ENCODE results near the gene INTS11.

Gene INTS11

DNA sequence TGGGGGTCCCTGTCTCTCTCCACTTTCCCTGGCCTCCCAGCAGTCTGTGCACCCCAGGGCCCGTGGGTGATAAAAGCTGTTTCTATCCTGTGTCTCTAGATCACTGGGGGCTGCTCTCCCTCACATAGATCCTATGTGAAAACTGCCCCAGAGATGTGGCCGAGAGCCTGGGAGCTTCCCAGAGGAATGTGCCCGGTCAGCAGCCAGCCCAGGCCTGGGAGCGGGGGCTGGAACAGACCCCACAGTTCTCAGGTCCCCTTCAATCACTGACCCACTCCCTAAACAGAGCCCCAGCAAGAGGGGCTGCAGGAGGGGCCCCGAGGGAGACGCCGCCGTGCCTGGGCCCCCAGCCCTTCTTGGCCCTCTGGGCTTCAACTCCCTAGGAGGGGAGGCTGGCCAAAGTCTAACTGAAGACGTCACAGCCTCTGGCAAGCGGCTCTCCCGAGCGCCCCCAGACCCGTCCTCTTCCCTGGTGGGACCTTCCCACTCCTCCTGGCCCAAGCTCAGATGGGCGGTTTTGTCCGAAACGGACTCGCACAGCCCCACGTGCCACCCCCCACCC lies 33.5 kb upstream of the INTS11 start:
- no peak for DNase-seq

DNA sequence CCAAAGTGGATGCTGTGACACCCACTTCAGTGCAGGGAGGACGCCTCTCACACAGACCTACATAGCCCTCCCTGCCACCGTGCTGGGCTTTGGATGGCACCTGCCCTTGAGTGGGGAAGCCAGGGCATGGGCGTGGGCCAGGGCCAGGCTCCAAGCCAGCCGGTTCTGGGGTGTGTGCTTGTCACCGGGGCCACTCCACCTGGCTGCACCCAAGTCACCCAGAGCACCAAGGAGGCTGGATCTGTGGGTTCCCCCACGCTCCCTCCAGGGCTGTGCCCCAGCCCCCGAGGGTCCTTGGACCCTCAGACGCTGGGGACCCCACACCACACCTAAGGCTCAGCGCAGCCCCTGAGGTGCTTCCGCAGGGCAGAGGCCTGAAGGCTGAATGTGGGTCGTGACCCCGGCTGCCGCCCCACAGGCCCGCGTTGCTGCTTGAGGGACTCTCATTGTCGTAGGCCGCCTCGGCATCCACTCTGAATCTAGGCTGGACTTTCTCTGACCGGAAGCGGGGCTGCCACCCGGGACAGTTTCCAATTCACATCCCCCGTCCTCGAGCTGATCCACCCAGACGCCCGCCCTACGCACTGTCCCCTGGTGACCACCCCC lies 32.4 kb upstream of the INTS11 start:
- no peak for DNase-seq

DNA sequence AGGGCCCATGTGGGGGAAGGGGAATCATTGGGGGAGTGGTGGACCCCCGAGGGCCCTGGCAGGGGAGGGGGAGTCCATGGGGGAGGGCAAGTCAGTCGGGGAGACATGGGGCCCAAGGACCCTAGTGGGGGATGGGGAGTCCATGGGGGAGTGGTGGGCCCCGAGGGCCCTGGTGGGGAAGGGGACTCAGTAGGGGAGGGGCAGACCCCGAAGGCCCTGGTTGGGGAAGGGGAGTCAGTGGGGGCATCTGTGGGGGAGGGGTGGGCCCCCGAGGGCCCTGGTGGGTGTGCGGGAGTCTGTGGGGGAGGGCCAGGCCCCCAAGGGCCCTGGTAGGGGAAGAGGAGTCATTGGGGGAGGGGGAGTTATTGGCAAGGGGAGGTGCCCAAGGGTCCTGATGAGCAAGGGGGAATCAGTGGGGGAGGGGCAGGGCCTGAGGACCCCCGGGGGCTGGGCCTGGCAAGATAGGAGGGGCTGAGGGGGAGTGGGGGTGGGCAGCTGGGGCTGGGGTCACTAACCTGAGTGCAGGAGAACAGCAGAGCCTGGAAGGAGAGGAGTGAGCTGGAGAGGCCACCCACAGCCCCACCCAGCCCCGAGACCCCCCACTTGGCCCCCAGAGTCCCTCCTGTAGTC lies 31.8 kb upstream of the INTS11 start:
- DNase-seq = no peak

DNA sequence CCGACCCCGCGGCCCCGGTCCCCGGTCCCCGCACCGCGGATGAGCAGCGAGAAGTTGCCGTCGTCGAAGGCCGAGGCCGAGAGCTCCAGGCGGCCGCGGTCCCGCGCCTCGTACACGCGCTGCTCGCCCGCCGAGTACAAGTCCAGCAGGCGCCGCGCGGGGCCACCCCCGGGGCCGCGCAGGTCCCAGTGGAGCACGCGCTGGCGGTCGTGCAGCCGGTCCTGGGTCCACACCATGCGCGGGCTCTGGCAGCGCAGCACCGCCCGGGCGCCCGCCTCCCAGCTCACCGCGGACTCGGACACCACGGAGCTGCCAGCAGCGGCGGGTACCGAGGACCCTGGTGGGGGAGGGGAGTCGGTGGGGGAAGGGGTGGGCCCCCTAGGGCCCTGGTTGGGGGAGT lies 31.0 kb upstream of the INTS11 start:
- no peak for DNase-seq

DNA sequence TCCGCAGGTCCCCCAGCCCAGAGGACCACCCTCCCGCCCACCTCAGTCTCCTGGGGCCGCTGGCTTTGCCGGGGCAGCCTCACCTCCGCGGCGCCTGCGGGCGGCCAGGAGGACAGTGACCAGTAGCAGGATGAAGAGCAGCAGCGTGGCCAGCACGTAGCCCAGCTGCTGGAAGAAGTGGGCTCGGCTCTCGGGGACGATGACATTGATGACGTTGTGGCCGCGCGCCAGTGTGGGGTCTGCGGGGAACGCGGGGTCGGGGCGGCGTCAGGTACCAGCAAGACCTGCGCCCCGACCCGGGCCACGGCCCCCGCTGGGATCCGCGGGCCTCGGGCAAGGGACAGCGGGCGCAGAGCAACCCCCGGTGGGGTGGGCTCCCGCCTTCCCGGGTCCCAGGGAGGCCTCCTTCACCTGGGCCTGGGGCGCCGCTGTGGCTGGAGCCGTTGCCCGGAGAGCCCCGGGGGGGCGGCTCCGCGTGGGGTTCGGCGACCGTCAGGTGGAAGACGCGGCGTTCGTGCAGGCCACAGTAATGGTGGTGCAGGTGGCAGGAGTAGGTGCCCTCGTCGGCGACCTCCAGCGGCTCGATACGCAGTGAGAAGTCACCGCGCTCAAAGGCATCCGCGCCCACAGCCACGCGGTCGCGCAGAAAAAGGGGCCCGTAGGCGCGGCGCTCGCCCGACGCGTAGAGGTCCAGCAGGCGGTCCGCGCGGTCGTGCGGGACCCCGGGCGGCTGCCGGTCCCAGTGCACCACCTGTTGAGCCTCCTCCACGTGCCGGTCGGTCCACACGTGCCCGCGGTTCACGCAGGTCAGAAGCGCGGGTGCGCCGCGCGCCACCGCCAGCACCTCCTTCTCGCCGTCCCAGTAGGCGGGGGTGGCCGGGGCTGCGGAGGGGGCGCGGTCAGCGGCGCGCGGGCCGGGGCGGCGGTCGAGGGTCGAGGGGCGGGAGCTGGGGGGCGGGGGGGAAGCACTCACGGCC lies 30.1 kb upstream of the INTS11 start:
- DNase-seq = no peak

DNA sequence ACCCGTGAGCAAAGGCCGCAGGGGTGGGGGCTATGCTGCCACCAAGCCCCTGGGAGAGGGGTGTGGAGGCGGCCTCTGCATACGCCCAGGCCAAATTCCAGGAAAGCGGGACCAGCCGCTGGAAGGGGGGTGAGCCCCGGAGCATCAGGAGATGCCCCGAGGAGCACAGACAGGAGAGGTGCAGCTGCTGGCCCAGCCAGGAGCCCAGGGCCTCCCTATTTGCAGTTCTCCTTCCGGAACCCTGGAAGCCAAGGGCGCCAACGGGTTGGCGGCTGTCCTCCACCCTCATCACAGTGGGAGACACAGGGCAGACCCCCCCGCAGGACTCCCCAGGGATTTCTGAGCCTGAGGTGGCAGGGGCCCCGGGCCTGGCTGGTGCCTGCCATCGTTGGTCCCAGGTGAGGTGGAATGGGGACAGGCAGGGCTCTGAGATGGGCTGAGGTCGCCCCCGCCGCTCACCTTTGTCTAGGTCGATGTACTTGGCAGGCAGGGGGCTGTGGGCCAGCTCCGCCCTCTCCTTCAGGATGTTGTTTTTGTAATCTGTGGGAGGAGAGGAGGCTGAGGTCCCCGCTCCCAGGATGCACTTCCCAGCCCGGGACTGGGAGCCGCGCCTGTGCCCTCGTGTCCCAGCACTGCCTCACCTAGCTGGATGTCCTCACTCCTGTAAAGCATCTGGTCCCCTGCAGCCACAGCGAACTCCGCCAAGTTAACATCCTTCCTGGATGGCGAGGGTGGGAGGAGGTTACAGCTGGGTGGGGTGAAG lies 29.1 kb upstream of the INTS11 start:
- no peak for DNase-seq

DNA sequence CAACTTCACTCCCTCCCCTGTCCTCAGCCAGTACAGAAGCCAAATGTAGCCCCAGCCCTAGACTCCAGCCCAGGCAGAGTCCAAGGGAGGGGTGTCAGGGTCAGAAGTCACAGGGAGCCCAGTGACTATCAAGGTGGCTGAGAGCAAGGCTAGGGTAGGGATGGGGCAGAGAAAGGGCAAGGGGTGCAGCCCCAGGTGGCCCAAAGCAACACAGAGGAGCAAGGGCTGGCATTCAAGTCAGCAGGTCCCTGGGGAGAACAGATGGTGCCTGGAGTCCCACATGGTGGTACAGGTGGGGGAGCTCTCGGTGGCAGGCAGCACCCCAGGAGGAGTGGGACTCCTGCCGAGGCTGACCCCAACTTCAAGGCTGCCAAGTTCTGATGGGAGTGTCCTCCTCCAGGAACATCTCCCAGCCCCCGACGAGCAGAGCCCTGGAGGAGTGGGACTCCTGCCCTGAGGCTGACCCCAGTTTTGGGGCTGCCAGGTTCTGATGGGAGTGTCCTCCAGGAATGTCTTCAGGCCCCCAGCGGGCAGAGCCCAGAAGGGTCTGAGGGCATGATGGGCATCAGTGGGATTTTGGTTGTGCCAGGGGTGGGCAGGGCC lies 28.4 kb upstream of the INTS11 start:
- DNase-seq = no peak

DNA sequence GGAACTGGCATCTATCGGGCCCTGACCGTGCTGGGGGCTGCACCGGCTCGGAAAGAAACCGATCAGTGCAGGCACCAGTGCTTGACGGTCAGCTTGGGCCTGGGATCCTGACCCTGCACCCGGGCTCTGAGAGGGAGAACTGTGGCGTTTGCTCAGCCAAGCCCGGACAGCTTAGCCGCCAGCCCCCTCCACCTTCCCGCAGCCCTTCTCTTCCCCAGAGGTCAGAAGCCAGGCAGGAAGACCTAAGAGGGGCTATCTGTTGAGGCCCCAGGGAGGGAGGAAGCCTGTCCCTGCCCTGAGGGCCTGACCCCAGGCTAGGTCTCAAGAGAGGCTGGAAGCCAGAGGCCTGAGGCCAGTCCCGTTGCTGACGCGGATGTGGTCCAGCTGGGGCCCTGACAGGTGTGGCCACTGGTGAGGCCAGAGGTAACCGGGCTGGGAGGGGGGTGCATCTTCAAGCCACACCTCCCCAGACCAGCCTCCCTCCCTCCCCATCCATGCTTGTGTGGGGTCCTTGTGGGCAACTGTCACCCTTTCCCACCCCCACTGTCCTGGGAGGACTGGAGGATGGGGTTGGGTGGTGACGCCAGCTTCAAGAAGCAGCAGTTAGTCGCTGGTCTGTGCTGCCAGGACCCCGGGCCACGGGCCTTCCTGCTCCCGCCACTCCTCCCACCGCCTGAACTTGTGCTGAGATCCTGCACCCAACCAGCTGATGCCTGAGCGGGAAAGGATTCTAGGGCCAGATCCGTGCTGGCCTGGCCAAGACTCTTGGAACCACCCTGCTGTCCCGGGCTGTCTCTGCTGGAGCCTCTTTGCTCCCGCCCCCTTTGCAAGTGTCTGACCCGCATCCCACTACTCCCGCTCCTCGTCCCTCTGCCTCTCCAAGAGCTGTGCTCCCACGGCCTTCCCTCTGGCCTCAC lies 27.3 kb upstream of the INTS11 start:
- no peak for DNase-seq

DNA sequence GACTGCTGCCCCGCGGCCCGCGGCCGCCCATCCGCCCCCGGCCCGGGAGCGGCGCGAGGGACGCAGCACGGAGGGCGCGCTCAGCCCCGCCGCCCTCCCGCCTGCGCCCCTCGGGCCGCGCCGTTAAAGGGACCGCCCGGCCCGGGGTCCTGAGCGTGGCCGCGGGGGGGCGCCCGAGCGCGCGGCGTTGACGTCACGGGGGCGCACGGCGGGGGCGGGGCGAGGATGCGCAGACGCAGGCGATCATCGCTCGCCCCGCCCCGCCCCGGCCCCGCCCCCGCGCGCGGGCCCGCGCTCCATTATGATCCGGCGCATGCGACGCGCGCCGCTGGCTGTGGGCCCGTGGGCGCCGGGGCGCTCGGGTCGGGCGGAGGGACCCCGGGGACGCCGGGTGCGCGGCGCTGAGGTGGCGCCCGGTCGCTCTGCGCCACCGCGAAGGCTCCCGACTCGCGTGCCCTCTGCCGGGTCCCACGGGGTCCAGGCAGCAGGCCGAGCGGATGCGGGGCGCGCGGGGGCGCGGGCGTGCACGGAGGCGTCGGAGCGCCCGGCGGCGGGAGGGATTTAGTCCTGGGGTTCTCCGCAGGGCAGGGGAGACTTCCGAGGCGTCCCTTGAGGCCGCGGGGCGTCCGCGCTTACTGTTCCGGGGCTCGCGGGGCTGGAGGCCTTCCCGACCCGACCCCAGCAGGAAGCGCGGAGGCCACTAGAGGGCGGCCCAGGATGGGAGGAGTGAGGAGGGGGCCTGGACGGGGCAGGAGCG lies 25.0 kb upstream of the INTS11 start, which contains the start of gene DVL1:
Gene DVL1, minus strand, starts transcription at position 163 of the 757 bp plus-strand sequence. CDS start 353 bp downstream, outside the sequence.
- peak; percentile 37 to 48 for DNase-seq

DNA sequence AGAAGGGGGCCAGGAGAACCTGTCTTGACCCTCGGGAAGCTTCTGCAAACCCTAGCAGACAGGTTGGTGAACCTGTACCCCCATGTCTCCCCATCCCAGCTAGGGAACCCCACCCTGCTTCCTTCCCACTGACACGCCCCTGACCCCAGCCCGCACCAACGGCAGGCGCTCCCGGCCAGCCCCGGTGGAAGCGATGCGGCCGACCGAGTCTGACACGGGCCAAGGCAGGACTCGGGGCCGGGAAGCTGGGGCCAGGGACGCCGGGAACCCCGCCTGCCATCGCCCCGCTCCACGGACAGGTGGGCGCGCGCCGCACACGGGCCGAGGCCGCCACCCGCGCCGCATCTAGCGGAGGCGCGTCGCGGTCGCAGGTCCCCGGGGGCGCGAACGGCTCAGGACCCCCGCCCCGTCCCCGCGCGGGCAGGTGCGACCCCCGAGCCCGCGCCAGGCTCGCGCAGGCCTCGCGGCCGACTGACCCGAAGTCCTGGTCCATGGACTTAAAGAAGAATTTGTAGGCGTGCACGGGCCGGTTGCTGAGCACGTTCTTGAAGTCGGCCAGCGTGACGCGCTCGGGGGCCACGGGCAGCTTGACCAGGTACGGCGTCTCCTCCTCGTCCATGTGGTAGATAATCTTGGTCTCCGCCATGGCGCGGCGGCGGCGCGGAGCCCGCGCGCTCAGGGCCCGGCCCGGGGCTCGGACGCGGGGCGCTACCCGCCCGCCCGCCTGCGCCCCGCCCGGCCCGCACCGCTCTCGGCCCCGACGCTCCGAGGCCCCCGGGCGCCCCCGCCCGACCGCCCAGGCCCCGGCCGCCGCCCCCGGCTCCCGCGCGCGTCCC lies 24.2 kb upstream of the INTS11 start:
- no peak for DNase-seq

DNA sequence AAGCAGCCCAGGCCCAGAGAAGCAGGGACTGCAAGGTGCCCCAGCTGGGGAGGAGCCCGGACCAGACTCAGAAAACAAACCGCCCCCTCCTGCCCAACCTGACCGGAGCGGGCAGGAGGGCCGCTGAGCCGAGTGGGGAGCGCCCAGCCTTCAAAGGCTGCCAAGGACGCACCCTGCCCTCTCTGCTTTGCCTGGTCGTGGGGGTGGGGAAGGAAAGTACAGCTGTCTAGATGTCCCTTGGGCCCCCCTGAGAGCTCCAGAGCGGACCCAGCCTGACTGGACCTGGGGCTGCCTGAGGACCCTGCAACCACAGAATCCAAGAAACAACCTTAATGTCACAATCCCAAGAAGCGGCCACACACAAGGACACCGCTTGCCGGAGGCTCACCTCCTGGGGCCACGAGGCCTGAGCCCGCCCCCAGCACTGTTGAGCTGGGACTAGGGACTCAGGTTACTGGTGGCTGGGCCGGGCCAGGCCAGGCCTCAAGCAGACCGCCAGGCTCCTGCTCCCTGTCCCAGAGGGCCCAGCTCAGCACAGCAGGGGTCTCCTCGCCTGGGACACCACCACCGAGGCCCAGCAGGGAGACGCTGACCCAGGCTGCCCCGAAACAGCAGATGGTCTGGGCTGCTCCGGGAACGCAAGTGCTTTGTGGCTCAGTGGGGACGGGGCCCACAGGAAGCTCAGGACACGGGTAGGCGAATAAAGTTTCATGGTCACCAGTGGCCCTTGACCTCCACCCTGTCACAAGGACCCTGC lies 23.4 kb upstream of the INTS11 start:
- DNase-seq = no peak

DNA sequence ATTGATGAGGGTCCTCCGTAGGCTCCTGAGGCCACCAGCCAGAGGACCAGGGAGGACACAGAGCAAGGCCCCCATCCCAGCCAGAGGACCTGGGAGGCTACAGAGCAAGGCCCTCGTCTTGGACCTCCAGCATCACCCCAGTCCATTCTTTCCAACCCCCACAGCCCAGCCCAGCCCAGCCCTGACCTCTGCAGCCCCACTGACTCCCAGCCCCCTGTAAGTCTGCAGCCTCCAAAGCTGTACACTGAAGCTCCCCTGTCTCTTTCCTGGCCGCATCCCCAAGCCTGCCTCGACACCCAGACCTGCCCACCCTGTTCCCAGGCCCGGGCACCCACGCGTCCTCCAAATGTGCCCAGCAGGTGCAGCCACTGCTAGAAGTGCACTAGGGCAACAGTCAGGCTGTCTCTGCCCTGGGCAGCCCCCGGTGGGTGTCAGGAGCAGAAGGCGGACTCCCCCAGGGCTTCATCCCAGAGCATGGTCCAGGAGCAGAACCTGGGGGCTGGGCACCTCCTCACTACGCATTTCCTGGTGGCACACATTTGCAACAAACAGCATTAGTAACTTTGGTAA lies 22.7 kb upstream of the INTS11 start:
- no peak for DNase-seq

DNA sequence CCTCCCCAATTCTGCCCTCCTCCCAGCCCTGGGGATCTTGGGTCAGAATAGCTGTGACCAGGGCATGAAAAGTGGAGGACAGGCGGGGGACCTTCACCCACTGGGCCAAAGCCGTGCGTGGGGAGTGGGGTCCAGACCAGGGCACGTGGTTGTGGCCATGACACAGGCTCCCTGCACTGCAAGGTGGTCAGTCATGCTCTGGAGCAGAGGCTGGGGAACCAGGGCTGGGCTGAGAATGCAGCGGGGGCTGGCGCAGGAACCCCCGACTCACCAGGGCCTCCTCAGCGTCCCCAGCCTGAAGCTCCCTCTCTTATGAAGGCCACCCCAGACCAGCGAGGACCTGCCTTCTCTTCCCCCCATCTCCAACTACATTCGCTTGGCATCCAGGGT lies 22.0 kb upstream of the INTS11 start:
- DNase-seq = no peak

DNA sequence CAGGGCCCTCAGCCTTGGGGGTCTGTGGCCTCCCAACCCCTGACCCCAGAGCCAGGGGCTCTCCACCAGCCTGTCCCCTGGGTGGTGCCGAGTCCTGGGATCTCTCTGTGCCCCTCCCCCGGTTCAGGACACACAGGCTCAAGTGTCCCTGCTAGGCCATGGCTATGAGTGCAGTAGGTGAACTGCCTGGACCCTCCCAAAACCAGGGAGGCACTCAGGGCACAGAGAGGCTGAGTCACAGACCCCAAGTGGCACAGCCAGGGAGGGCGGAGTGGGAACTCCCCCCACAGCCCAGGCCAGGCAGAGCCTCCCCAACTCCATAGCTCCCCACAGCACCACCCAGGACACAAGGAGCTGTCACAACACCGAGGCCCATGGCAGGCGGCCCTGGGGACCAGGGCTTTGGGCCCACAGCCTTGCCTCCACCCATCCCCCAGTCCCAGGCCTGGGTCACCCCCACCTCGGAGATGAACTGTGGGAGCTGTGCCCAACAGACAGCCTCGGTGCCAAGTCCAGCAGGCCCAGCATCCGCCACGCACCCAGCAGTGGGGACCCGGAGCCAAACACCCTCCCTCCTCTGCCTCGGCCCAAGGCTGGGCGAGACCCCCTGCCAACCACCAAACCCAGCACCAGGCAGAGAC lies 21.5 kb upstream of the INTS11 start:
- DNase-seq = peak in 1 of 2 donors; percentile 28

DNA sequence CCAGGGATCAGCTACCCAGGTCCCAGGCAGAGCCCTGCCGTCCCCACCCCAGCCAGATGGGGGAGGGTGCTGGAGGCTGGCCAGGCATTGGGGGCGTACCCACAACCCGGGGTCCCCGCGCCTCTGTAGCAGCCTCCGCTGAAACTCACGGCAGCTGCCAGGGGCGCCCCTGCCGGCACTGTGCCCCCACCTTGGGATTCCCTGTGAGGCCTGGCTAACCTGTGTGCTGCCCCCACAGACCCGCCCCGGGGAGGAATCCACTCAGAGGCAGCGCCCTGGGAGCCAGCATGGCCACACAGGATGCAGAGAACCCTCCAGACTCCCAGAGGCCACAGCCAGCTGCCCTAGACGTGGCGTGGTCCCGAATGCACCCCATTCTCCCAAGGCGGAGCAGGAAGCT lies 20.9 kb upstream of the INTS11 start:
- no peak for DNase-seq

DNA sequence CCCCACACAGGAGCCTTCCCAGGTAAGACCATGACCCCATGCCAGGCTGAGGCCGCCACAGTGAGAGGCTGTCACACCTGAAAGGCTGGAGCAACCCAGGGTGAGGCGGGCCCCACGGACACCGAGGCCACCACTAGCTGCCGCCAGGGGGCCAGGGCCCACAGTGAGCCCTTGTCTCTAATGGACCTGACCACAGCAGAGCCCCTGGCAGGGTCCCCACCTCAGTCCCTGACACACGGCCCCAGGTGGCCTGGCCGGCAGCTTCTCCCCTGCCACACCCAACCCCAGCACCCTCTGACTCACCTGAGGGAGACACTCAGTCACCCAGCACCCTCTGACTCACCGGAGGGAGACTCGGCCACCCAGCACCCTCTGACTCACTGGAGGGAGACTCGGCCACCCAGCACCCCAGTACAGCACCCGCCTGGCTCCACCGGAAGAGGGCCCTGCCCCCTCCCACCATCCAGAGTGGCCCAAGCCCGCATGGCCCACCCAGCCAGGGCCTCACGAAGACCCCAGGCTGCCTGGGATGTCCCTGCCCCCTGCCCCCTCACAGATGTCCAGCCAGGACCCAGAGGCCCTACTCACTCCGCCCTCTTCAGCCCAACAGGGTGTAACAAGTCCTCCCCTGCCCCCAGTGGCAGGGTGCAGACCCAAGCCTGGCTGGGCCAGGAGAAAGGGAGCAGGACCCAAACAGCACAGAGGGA lies 20.3 kb upstream of the INTS11 start:
- no peak for DNase-seq

All from hippocampal formation (tissue), 2 donors.